ENCODE measurements around the gene KRT2. TPM values are rescaled to one million over a fixed set of nuclear protein-coding genes. Genes with fewer than 3 reads are reported as not detected.

KRT2 gene
- total and polyA plus RNA-seq, 12 donors, result not detected

DNA sequence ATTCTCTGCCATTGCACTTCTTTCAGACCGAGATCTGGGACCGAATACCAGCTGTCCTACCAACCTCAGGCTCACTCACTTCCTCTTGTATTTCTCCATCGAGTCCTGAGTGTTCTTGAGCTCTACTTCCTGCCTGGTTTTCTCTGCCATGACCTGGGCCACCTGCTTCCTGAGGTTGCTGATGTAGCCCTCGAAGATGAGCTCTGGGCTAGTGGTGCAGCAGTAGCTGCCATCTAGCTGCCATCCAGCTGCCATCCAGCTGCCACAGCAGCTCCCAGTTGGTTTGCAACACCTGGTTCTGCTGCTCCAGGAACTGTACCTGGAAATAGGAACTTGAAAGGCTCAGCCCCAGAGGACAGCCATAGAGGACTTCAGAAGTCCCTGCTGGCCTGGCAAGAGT is 18.6 kb downstream of the KRT2 start:
- H3K27me3 ChIP-seq, result peaks cover 0 to 38% (median 2%) of the 10 kb centered on the region in 7 donors
- ATAC-seq (no peak), DNase-seq (no peak)
- no peaks in the 10 kb centered on the region for H3K9me3 ChIP-seq
- H3K36me3 ChIP-seq, result no peaks in the 10 kb centered on the region
- WGBS, 2 donors, result 59 to 62% methylated on average over 4 of the region's 4 CpGs
- H3K4me3 ChIP-seq, result no peak overlapping the region
- H3K27ac ChIP-seq, result no peak overlapping the region
- peaks cover 0 to 2% (median 0%) of the 10 kb centered on the region in 9 donors for H3K4me1 ChIP-seq
- TF ChIP-seq, protein P1, sequence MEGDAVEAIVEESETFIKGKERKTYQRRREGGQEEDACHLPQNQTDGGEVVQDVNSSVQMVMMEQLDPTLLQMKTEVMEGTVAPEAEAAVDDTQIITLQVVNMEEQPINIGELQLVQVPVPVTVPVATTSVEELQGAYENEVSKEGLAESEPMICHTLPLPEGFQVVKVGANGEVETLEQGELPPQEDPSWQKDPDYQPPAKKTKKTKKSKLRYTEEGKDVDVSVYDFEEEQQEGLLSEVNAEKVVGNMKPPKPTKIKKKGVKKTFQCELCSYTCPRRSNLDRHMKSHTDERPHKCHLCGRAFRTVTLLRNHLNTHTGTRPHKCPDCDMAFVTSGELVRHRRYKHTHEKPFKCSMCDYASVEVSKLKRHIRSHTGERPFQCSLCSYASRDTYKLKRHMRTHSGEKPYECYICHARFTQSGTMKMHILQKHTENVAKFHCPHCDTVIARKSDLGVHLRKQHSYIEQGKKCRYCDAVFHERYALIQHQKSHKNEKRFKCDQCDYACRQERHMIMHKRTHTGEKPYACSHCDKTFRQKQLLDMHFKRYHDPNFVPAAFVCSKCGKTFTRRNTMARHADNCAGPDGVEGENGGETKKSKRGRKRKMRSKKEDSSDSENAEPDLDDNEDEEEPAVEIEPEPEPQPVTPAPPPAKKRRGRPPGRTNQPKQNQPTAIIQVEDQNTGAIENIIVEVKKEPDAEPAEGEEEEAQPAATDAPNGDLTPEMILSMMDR (IDR thresholded peaks at IDR 0.05), result no peak
- intact Hi-C loops (cut with DNase I), result no loop called here

DNA sequence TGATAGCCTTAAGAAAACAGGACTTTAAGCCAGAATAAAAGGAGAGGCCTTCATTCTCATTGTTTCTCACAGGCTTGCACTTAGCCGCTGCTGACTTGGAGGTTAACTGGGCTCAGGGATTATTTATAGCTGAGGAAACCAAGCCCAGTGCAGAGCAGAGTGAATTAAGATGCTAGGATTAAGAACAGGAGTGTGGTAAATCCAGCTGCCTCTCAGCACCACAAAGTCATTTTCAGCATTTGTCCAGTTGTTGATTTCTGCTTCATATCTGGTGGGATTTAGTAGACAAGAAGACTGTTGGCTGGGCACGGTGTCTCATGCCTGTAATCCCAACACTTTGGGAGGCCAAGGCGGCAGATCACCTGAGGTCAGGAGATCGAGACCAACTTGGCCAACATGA is 19.4 kb downstream of the KRT2 start:
- 78 to 88% methylated on average over 4 of the region's 4 CpGs for WGBS, 2 donors

DNA sequence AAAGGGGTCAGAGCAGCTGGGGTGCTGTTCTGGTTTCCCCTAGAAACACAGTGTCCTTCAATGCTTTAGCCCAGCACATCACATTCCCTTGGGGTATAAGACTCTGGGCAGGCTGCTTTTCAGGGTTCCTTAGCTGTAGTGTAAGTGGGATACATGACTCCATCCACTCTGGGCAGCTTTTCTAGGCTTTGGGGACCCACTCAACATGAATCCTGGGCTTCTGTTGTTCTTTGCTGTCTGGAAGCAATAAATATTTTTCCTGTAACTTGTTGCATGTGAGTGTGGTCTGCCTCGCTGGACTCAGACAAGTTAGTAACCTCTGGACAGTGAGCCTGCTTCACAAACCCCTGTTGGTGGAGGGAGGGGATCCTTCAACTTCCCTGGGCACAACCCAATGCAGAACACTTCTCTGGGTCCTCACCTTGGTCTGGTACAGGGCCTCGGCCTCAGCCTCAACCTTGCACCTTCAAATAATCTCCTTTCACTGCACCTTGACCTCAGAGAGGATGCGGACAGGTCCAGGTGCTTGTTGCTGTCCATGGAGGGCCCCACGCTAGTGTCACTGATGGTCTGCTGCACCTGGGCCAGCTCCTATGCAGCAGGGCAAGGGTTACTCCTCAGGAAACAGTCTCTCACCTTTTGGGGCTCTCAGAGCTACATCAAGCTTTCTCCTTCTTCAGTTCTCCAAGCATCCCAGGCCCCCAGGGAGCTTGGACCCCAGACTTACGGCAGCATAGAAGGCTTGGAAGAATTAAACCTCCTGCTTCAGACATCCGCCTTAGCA is 20.1 kb downstream of the KRT2 start:
- 80 to 84% methylated on average over 6 of the region's 6 CpGs for WGBS, 2 donors
- intact Hi-C loops (cut with DNase I), result no loop called here
- Histone ChIP-seq H3K36me3 (no peaks in the 10 kb centered on the region), H3K4me1 (peaks cover 0 to 2% (median 0%) of the 10 kb centered on the region in 9 donors), H3K9me3 (no peaks in the 10 kb centered on the region), H3K4me3 (no peak overlapping the region), H3K27ac (no peak overlapping the region), H3K27me3 (peaks cover 0 to 42% (median 0%) of the 10 kb centered on the region in 7 donors)
- ATAC-seq, result no peak
- TF ChIP-seq, protein P1 (IDR thresholded peaks at IDR 0.05), result no peak
- no peak for DNase-seq

More for the DNA sequence above, 19.4 kb downstream of the KRT2 start:
- DNase-seq, result no peak
- ATAC-seq, result no peak
- Histone ChIP-seq H3K4me1 (peaks cover 0 to 2% (median 0%) of the 10 kb centered on the region in 9 donors), H3K9me3 (no peaks in the 10 kb centered on the region), H3K4me3 (no peak overlapping the region), H3K27ac (no peak overlapping the region), H3K36me3 (no peaks in the 10 kb centered on the region), H3K27me3 (peaks cover 0 to 42% (median 0%) of the 10 kb centered on the region in 7 donors)
- intact Hi-C loops (cut with DNase I), result no loop called here
- TF ChIP-seq, protein P1 (IDR thresholded peaks at IDR 0.05), result no peak

DNA sequence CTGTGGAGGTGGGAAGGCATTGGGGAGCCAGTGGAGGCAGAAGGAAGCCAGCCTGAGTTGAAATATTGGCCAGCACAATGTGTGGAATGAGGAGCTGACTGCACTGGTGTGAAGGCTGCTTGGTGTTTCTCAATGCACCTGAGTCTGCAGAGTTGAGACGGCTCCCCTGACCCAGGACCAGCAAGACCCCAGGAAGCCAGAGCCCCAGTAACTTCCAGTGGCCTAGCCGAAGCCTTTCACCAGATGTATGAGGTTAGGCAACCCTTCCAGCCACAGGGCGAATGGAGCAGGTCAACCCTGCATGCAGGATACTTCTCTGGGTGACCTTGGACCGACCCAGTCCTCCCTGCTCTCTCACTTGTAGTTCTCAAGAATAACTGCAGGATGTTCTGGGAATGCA is 20.7 kb downstream of the KRT2 start:
- TF ChIP-seq, protein P1 (IDR thresholded peaks at IDR 0.05), result no peak
- Histone ChIP-seq H3K9me3 (no peaks in the 10 kb centered on the region), H3K27ac (no peak overlapping the region), H3K4me1 (peaks cover 0 to 2% (median 0%) of the 10 kb centered on the region in 9 donors), H3K36me3 (no peaks in the 10 kb centered on the region), H3K4me3 (no peak overlapping the region), H3K27me3 (peaks cover 0 to 48% (median 0%) of the 10 kb centered on the region in 7 donors)
- ATAC-seq (no peak), DNase-seq (no peak)
- WGBS, 2 donors, result 57 to 58% methylated on average over 4 of the region's 4 CpGs
- intact Hi-C loops (cut with DNase I), result no loop called here
